GM12865 (cell line): ENCODE measurements around the gene PSMA3.

ENCODE experiments used
- DNase-seq: peaks from one replicate; pipeline ENCODE4 v3.0.0; 2010; ENCODE audit warnings: low read depth
- H3K4me3 ChIP-seq: 2 replicates; pipeline ENCODE4 v1.5.1; 2011; ENCODE audit warnings: mild to moderate bottlenecking, low read depth, low read length, control low read depth
- TF ChIP-seq, protein P1 (sequence below): IDR thresholded peaks from 2 replicates; pipeline ENCODE4 v1.5.1; 2011; ENCODE audit warnings: low read length, control low read depth, low read depth, inconsistent platforms; ENCODE audit not compliant: insufficient read depth; ENCODE audit errors: missing control alignments

The PSMA3 gene

GRCh38 chr14:58288106-58288792, 43.6 kb downstream of the PSMA3 start:
- TF ChIP-seq, protein P1, sequence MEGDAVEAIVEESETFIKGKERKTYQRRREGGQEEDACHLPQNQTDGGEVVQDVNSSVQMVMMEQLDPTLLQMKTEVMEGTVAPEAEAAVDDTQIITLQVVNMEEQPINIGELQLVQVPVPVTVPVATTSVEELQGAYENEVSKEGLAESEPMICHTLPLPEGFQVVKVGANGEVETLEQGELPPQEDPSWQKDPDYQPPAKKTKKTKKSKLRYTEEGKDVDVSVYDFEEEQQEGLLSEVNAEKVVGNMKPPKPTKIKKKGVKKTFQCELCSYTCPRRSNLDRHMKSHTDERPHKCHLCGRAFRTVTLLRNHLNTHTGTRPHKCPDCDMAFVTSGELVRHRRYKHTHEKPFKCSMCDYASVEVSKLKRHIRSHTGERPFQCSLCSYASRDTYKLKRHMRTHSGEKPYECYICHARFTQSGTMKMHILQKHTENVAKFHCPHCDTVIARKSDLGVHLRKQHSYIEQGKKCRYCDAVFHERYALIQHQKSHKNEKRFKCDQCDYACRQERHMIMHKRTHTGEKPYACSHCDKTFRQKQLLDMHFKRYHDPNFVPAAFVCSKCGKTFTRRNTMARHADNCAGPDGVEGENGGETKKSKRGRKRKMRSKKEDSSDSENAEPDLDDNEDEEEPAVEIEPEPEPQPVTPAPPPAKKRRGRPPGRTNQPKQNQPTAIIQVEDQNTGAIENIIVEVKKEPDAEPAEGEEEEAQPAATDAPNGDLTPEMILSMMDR = no peak
- DNase-seq = no peak
- H3K4me3 ChIP-seq = no peak overlapping the region

- TF ChIP-seq, protein P1 = no peak
- DNase-seq = no peak
- no peak overlapping the region for H3K4me3 ChIP-seq
These were observed 47.0 kb downstream of the PSMA3 start for GRCh38 chr14:58291646-58292045.

GRCh38 chr14:58292187-58292586, 47.5 kb downstream of the PSMA3 start:
- DNase-seq = no peak

DNA sequence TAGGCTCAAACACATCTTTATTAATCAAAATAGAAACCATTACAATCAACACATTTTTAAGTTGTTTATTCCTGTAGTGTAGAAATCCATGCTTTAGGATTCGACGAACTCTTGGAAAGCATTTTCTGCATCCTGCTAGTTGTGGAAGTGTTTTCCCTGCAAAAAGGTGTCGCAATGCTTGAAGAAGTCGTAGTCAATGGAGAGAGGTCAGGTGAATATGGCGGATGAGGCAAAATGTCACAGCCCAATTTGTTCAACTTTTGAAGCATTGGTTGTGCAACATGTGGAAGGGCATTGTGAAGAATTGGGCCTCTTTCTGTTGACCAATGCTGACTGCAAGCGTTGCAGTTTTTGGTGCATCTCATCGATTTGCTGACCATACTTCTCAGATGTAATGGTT, 49.6 kb downstream of the PSMA3 start:
- H3K4me3 ChIP-seq = no peak overlapping the region
- DNase-seq = no peak
- TF ChIP-seq, protein P1 = no peak

More at GRCh38 chr14:58292187-58292586, 47.5 kb downstream of the PSMA3 start:
- TF ChIP-seq, protein P1 = no peak
- H3K4me3 ChIP-seq = no peak overlapping the region

- TF ChIP-seq, protein P1 = no peak
- DNase-seq = no peak
- H3K4me3 ChIP-seq = peak overlapping the region; percentile 72
These were observed 52.1 kb downstream of the PSMA3 start for GRCh38 chr14:58296726-58297125.

- peak overlapping the region; percentile 72 for H3K4me3 ChIP-seq
- no peak for DNase-seq
- TF ChIP-seq, protein P1 = no peak
These were observed 52.7 kb downstream of the PSMA3 start for GRCh38 chr14:58297412-58297761.

GRCh38 chr14:58297762-58298476, 53.3 kb downstream of the PSMA3 start:
- DNase-seq = peak; percentile 100
- TF ChIP-seq, protein P1 = no peak
- peak overlapping the region; percentile 72 for H3K4me3 ChIP-seq
